EH (cell line): ENCODE data around the gene SESN2.
"Not testable (repeated sequence)": the region's sequence is repeated elsewhere in the genome, so short reads cannot be mapped to it uniquely, and the experiment has no call there.

Experiments
- DNase-seq: peaks from one replicate; pipeline ENCODE4 v3.0.0-alpha.2; 2015; ENCODE audit warnings: low read depth

SESN2 gene

DNA sequence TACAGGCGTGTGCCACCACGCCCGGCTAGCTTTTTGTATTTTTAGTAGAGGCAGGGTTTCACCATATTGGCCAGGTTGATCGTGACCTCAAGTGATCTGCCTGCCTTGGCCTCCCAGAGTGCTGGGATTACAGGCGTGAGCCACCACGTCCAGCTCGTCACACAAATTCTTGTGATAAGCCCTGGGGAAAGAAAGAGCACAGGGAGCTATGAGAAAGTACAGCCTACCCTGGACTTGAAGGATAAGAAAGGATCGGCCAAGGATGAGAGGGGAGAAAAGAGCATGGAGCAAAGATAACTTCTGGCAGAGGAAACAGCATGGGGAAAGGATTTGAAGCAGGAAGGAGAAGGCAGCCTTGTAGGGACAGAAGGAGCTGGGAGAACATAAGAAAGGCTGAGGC, 29.2 kb downstream of the SESN2 start:
- DNase-seq: no peak

DNA sequence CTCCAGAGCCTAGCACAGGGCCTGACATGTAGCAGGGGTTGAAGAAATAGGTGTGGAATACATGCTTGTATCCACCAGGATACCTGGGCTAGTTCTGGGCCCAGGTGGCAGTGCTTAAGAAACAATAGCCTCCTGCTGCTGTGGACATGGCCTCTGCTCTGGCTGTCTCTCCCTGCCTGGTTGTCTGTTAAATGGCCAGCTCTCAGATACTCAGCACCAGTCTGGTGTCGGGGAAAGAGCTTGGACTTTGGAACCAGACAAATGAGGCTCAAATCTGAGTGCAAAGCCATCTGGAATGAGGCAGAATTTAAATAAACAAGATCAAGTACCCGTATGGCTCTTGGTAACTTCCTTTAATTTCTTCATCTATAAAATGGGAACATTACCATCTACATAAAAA, 31.5 kb downstream of the SESN2 start:
- DNase-seq: no peak

DNA sequence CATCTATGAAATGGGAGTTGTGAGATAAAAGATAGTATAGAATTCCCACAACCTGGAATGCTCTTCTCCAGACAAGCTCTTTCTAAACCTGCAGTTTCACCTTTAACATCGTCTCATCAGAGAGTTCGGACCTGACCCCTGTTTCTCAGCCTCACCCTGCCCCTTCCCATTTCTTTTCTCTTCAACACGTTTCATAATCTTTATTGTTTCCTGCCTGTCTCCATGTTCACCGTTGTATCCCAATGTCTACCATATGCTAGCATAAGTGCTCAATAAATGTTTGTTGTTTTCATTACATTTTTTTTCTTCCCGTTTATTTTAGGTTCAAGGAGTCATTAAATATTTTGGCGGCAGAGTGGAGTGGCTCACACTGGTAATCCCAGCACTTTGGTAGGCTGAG, 32.4 kb downstream of the SESN2 start:
- DNase-seq: no peak

DNA sequence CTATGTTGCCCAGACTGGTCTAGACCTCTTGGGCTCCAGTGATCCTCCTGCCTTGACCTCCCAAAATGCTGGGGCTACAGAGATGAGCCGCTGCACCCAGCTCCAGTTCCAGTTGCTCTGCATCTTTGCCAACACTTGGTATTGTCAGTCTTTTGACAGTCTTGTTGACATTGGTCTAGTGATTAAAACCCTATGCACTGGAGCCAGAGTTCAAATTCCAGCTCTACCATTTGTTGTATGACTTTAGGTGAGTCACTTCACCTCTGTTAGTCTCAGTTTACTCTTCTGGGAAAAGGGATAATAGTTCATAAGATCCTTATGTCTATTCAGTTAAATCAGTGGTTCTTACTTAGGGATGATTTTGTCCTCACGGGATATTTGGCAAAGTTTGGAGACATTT, 36.6 kb downstream of the SESN2 start:
- DNase-seq: no peak

DNA sequence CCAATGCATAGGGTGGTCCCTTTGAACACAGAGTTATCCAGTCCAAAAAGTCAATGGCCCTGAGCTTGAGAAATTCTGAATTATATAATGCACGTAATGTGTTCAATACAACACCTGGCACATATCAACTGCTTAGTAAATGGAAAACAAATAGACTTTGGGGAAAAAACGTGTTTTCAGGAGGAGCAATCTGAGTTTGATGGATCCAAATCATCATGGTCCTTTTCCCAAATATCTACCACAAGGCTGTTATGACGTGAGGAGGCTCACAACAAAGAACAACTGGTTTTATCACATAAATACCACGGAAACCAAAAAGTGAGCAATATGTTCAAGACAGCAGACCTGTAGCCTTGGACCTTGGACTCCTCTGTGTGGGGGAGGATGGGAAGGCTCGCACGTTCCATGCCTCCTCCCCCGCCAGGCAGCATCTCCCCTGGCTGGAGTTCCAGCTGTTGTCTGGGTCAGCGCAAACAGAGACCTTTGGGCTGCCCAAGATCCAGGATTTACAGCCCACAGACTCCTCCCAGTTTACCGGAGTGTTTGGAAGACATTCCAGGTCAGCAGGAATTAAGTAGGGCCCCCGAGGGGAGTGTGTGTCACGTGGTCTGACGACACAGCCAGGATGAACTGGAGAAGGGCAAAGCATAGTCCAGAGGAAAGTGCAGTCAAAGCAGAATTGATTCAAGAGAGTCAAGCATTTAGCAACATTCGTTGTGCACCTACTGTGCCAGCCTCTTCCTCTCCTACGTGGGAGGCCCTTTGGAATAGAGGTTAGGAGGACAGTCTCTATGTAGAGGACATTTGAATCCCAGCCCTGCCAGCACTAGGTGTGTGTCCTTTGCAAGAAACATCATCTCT, 37.3 kb downstream of the SESN2 start:
- DNase-seq: peak; percentile 40

DNA sequence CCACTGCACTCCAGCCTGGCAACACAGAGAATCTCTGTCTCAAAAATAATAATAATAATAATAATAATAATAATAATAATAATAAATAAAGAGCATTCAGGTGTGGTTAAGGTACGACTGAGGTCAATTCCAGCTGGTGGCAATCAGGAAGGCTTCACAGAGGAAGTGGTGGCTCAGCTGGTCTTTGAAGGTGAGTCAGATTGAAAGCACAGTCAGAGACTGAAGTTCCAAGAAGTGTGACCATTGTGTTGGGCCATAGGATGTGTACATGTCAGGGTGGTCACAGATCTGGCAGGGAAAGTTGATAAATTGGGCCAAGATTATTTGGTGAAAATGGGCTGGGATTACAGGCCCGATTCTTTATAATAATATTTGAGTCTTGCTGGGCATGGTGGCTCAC, 38.5 kb downstream of the SESN2 start:
- no peak for DNase-seq

DNA sequence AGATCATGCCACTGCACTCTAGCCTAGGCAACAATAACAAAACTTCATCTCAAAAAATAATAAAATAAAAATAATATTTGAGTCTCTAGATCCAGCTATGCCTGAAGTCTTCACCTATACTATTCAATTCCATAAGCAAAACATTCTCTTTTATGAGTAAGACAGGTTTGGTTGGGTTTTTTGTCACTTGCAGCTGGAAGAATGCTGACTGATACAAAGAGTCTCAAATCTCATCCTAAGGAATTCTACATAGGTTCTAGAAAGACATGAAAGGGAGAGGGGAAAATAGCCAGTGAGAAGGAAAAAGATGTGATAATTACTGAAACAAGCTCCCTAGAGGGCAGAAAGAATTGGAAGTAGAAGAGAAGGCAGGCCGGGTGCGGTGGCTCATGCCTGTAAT, 39.1 kb downstream of the SESN2 start:
- no peak for DNase-seq

DNA sequence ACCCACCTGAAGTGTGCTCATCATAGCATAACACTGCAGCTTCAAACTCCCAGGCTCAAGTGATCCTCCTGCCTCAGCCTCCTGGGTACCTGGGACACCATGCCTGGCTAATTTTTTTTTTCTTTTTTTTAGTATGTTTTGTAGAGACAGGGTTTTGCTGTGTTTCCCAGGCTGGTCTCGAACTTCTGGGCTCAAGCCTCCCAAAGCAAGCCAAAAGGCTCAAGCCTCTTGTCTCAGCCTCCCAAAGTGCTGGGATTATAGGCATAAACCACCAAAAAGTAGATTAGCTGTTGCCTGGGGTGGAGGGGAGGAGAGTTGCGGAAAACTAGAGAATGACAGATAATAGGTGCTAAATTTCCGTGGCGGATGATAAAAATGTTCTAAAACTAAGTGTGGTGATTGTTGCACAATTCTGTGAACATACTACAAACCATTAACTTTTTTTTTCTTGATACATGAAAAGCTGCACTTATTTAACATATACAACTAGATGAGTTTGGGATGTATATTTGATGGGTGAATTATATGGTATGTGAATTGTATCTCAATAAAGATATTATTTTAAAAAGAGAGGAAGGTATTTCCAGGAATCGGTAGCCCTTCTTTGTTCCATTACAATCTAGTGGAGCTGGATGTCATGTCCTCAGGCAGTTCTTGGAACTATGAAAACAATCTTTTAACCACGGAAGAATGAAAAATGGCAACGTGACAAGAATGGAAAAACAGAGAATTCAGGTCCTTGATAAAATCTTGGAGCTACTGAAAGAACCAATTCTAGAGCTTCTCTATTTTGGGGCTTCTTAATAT, 42.3 kb downstream of the SESN2 start:
- peak; percentile 82 for DNase-seq

DNA sequence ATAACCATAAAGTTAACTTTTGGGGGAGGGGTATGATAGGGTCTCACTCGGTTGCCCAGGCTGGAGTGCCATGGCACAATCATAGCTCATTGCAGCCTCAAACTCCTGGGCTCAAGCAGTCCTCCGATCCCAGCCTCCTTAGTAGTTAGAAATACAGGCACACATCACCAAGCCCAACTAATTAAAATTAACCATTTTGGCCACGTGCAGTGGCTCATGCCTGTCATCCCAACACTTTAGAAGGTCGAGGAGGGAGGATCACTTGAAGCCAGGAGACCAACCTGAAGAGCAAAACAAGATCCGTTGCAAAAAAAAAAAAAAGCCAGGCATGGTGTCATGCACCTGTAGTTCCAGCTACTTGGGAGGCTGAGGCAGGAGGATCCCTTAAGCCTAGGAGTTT, 42.9 kb downstream of the SESN2 start:
- DNase-seq: no peak

DNA sequence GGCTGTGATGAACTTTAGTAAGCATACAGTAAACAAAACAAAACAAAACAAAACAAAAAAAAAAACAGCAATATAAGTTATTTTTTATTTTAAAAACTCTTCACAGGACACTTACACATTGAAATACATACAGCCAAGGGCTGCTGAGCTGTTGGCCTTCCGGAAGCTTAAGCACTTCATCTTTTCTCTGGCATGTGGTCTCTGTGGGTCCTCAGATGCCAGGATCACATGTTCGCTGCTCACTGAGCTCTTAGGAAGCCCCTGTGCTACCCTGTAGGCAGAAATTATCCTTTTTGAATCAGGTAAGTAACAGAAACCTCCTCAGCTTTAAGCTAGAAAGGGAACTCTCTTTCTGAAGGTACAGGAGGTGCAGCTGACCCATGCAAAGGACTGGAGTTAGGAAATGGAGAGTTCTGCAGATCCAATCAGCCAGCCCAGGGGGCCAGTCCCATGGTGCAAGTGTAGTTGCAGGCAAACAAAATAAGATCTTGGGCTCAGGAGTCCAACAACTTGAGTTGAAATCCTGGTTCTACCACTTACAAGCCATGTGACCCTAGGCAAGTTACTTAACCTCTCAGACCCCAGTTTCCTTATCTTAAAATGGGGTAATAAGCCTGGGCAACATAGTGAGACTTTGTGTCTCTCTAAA, 47.1 kb downstream of the SESN2 start:
- no peak for DNase-seq

DNA sequence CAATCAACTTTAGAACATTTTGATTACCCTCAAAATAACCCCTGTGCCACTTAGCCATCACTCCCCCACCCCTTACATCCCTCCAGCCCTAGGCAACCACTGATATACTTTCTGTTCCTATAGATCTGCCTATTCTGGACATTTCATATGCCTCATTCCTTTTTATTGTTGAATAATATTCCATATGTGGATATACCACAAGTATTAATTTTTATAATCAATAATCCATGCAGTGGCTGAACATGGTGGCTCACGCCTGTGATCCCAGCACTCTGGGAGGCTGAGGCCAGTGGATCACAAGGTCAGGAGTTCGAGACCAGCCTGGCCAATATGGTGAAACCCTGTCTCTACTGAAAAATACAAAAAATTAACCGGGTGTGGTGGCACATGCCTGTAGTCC, 49.4 kb downstream of the SESN2 start:
- DNase-seq: no peak

DNA sequence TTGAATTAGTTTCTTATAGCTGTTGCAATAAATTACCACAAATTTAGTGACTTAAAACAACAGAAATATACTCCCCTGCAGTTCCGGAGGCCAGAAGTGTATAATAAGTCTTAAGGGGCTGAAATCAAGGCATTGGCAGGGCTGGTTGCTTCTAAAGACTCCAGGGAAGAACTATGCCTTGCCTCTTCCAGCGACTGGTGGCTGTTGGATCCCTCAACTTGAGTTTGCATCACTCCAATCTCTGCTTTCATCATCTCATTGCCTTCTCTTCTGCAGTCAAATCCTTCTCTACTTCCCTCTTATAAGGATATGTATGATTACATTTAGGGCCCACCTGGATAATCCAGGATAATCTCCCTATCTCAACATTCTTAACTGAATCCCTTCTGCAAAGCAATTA, 50.4 kb downstream of the SESN2 start:
- no peak for DNase-seq

DNA sequence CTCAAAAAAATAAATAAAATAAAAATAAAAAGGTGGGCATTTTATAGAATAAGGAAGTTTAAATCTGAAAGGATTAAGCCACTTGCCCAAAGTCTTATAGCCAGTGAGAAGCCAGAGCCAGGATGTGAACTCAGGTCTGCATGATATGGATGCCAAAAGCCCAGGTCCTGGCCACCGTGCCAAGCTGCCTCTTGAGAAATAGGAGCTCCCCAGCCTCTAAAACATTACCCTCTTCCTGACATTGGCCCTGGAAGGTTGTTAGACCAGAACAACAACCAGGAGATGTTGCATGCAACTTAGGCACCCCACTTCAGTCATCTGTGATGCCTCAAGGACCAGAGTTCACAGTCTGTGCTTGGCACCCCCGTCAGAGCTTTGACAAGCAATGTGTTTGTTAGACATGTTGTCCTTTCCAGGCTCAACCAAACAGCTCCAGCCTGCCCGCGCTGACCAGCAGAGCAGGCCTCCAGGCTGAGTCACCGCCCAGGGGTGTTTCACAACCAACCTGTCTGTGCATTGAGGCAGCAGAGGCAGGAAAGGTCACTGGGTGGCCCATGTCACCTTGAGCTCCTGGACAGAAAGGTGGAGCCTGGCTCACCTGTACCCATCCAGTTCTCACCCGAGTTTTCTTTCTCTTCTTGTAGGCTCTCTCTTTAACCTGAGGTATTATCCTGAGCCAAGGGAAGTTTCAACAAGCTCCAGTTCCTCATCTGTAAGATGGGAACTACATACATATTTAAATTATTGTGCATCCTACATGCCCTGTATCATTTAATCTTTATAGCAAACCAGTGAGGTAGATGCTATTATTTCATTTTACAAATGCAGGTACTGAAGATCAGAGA, 54.6 kb downstream of the SESN2 start:
- peak; percentile 45 for DNase-seq

DNA sequence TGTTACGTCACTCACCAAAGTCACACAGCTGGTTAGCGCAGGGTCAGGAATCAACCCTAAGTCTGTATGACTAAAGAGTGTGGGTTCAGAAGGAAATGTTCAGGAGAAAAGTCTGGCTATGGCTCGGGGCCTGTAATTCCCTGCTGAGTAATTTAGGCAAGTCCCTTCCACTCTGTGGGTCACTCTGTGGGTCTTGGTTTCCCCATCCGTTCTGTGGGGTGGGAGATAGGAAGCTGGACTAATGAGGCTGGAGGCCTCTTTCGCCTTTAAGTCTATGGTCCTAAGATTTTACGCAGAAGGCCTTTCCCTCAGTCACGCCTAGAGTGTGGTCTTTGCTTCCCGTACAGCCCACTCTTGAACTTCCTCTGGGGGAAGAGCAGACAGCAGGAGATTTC, 55.2 kb downstream of the SESN2 start:
- no peak for DNase-seq

DNA sequence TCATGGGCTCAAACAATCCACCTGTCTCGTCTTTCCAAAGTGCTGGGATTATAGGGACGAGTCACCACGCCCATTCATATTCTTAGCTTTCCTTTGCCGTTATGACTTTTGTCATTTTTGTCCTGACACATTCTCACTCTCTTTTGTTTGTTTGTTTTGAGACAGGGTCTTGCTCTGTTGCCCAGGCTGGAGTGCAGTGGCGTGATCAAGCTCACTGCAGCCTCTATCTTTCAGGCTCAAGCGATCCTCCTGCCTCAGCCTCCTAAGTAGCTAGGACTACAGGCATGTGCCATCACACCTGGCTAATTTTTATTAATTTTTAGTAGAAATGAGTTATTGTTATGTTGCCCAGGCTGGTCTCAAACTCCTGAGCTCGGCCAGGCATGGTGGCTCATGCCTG, 57.7 kb downstream of the SESN2 start:
- no peak for DNase-seq

DNA sequence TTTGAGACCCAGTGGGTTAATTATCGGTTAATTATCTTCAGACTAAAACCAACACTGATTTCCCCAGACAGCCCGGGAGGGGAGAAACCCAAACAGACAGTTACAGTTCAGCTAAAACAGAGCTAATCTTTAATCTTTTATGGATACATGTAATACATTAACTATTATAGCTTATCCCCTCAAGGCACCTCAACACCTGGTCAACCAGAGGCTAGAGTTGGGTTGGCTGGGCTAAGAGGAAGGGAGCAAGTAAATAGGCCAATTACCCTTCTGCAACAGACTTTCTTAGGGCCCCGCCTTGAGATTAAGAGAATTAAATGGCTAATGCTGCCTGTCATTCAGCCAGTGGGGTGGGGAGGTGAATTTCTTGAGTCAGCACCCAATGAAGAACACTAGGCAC, 62.9 kb downstream of the SESN2 start:
- no peak for DNase-seq

DNA sequence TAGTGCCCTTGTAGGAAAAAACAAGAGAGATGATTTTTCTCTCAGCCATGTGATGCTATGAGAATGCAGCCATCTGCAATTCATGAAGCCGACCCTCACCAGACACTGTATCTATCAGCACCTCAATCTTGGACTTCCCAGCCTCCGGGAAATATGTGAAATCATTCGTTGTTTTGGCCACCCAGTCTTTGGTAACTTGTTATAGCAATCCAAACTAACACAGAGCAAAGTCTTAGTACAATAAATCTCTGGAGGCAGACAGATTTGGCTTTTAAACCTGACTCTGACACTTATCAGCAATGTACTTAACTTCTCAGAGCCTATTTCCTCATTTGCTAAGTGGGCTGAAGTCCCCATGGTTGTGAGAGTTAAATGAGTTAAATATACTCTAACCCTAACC, 64.4 kb downstream of the SESN2 start:
- DNase-seq: no peak

DNA sequence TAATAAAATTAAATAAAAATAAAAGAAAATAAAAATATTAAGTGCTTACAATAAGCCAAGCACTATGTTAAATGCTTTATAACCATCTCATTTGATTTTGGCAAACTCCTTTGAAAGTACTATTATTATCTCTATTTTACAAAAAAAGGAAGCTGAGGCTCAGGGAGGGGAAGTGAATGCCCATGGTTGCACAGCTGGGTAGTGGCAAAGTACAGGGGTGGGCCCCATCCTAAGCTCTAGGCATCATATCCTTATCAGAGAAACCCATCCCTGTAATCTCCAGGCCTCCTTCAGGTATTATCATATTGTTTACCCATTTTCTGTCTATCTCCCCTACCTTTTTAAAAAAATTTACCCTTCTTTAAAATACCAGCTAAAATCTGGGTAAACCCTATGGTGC, 67.2 kb downstream of the SESN2 start:
- no peak for DNase-seq

DNA sequence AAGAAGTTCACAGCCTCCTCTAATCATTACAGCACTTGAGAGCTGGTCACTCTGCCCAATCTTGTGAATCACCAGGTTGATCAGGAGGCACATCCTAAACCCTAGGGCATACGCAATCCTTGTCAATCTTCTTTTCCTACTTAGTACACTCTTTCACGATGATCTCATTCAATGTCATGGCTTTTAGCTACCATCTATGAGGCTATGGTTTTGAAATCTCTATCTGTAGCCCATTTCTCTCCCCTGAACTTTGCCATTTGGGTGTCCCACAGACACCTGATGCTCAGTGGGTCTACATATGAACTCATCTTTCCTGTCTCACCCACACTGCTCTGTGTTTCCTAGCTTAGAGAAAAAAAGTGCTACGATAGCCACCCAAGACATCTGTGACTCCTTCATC, 67.7 kb downstream of the SESN2 start:
- no peak for DNase-seq

DNA sequence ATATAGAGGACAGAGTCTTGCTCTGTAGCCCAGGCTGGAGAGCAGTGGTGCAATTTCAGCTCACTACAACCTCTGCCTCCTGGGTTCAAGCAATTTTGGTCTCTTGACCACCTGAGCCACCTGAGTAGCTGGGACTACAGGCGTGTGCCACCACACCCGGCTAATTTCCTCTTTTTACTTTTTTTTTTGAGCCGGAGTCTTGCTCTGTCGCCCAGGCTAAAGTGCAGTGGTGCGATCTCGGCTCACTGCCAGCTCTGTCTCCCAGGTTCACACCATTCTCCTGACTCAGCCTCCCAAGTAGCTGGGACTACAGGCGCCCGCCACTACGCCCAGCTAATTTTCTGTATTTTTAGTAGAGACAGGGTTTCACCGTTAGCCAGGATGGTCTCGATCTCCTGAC, 68.1 kb downstream of the SESN2 start:
- not testable (repeated sequence) for DNase-seq

DNA sequence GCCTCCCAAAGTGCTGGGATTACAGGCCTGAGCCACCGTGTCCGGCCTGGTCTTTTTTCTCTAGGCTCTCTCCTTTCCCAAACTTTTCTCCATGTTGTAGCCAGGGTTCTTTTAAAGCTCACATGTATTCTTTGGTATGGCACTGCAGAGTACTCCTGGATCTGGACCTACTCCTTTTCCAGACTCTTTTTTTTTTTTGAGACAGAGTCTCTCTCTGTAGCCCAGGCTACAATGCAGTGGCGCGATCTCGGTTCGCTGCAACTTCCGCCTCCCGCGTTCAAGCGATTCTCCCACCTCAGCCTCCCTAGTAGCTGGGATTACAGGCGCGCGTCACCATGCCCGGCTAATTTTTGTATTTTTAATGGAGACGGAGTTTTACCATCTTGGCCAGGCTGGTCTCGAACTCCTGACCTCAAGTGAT, 68.9 kb downstream of the SESN2 start:
- no peak for DNase-seq
